ENCODE measurements around the gene DCUN1D4.
"Not testable (repeated sequence)": the region's sequence is repeated elsewhere in the genome, so short reads cannot be mapped to it uniquely, and the experiment has no call there.

The DCUN1D4 gene

DNA sequence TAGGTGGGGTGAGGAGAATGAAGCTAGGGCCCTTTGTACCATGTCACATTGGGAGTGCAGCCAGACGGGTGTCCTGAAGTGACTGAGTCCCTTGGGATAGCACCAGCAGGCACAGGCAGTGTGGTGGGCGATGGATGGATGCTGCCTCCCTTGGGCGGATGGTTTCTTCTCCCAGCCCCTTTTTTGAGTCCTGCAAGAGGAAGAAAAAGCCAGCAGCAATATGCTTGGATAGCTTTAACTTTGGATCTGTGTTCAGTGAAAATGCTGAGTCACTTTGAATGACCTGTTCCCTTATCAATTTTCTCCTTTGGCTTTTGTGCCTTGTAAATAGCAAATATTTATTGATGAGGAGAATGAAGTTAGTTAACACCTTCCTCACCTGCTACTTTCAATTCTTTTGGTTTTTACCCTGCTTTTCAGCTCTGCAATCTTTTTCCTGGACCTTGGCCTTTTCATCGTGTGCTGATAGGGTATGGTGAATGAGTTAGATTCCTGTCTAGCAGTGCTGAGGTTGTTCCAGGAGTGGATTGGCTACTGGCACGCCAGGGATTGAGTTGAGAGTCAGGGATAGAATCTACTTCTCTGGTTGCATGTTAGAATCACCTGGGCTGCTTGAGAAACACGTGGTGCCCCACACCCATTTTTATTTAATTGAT, 10.2 kb downstream of the DCUN1D4 start:
- no peak for DNase-seq (ENCODE audit: low read depth in 3 of 3)

DNA sequence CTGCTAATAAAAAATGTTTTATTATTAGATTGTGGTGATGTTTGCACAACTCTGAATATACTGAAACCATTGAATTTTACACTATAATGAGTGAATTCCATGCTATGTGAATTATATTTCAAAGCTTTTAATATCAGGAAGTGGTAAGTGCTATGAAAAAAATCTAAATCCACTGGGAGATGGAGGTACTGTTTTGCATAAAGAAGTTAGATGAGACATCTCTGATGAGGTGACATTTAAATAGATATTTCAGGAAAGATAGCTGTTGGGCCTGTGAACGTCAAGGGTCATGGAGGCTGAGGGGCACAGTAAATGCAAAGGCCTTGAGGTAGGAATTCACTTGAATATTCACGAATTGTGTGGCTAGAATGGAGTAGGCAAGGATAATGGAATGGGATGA, 12.3 kb downstream of the DCUN1D4 start:
- no peak for DNase-seq (ENCODE audit: low read depth in 3 of 3)

DNA sequence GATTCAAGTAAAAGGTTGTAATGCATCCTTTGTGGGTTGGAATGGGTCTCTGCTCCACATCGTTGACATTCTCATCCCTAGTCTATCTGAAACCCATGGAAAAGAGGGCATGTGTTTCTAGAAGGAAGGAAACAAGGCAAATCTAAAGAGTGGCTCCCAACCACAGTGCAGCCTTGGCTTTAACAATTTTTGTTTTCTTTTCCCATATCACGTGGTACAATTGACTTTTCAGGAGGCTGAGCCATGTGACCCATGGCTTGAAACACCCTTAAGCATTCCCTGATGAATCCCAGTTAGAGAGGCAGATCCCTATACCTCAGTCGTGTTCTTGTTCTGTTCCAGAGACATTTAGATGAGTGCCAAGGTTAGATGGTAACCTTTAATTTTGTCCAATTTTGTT, 12.8 kb downstream of the DCUN1D4 start:
- DNase-seq (ENCODE audit: low read depth in 3 of 3) = no peak

DNA sequence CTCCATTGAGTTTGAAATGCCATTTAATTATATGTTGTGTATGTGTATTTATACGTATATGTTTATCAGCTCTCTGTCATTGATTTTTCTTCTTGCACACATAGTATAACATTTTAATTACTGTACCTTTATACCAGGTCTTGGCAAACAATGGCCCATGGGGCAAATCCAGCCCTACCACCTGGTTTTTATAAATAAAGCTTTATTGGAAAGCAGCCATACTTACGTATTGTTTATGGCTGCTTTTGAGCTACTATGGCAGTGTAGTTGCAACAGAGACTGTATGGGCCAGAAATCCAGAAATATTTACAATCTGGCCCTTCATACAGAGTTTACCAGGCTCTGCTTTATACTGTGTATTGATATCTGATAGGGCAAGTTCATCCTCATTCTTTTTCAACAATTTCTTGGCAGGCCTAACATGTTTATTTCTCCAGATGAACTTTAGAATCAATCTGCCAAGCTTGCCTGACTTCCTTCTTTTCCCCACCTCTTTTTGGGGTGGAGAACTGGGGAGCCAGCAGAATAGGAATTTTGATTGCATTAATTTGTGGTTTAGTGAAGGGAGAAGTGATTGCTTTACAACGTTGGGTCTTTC, 15.8 kb downstream of the DCUN1D4 start:
- no peak for DNase-seq (ENCODE audit: low read depth in 3 of 3)

DNA sequence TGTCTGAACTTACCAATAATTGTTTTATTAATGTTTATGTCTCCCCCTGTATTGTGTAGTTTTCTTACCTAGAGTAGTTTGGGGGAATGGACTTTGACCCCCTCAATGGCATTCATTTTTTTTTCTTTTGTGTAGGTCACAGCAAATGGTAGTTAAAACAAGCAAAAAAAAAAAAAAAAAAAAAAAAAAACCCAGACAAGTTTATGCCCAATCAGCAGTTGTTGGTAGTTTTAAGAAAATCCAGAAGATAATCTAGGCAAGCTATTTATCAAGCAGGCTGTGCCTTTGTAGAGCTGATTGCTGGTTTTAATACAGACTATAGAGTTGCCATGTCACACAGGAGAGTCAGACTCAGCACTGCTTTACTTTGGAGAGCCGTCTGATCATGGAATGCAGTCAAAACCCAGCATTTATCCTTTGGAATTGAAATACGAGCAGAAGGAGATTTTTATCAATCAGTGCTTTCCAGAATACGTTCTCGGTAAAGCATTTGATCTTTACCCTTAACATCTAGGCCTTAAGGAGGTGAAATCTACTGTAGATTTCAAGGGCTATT, 16.6 kb downstream of the DCUN1D4 start:
- no peak for DNase-seq (ENCODE audit: low read depth in 3 of 3)

DNA sequence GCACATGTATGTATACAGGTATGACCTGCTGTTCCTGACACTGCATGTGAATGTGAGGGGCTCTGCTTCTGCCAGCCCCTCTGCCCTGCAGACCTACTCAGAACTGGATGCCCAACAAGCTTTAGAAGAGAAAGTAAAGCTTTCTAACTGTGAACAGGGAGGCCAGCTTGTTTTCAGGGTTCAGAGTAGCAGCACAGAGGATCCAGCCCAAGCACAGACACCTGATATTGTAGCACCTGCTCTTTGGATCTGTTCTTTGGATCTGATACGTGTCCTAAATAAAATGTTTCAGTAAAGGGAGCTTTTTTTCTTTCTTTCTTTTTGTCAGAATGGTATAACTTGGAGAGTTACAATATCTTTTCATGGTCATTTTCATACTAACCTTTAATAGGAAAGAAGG, 19.2 kb downstream of the DCUN1D4 start:
- no peak for DNase-seq (ENCODE audit: low read depth in 3 of 3)

DNA sequence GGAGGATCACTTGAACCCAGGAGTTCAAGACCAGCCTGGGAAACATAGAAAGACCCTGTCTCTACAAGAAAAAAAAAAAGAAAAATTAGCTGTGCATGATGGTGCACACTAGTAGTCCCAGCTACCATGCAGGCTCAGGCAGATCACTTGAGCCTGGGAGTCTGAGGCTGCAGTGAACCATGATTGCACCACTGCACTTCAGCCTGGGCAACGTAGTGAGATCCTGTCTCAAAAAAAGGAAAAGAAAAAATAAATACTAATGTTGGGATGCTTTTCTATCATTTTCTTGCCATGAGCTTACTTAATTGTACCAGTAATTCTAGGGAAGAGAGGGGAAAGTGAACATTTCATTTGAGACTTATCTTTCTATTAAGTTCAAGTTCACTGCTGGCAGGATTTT, 19.8 kb downstream of the DCUN1D4 start:
- DNase-seq (ENCODE audit: low read depth in 3 of 3) = no peak

DNA sequence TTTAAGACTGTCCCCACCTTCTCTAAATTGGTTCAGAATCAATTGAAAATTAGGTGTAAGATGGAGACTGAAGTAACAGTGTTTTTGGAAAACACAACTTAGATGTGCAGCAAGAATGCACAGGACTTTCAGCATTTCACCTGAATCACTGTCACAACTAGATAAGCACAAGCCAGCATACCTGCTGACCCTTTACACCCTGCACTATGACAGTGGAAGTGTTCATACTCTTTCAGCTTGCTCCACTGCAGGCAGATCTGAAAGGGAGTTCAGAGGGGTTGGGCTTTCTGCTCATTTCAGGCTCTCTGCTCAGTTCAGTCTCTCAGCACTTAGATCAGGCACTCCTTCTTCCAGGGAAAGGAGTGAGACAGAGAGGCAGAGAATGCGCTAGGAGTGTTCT, 22.8 kb downstream of the DCUN1D4 start:
- no peak for DNase-seq (ENCODE audit: low read depth in 3 of 3)

DNA sequence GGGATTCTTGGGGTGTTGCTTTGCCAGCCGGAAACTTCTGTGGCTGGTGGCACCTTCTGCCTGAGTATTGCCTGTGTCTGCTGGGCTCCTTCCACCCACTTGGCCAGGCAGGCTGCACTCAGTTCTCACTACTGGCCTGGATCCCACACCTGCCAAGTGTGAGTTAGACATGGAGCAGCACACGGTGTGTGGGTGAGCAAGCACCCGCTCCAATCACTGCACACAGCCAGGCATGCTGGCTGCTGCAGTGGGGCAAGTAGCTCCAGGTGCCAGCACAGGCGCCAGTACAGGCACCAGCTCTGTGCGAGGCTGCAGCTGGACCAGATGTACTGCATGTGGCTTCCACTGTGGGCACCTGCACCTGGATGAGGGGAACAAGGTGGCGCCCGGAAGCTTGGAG, 23.9 kb downstream of the DCUN1D4 start:
- DNase-seq (ENCODE audit: low read depth in 3 of 3) = no peak

DNA sequence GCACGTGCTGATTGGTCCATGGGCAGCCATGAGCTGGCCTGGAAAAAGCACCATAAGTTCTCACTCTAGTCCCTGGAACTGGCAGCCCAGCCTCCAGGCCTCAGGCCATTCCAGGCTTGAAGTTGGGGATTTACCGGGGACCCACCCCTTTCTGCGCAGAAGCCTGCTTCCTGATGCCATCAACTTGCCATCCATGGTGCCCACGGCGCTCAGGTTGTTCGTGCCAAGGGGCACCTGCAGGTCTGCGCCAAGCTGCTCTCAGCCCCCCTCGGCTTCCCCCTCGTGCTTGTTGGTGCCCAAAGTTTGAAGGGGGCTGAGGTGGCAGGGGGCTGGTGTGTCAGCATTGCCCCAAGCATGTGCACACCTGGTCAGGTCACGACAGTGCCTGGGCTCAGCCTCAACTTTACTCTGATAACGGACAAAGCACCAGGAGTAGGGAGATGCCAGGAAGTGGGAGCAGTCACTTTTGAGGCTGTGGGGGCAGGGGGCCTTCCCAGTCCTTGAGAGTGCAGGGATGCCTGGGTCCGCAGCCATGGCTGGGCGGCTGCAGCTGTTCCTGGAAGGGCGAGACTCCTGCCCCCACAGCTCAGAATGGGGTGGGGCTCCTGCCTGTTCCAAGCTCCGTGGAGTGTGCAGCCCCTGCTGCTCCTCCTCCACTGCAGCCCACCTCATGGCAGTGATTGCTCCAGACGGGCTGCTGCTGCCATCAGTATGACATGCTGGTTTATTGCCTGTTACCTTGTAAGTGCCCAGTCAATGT, 24.9 kb downstream of the DCUN1D4 start:
- no peak for DNase-seq (ENCODE audit: low read depth in 3 of 3)

DNA sequence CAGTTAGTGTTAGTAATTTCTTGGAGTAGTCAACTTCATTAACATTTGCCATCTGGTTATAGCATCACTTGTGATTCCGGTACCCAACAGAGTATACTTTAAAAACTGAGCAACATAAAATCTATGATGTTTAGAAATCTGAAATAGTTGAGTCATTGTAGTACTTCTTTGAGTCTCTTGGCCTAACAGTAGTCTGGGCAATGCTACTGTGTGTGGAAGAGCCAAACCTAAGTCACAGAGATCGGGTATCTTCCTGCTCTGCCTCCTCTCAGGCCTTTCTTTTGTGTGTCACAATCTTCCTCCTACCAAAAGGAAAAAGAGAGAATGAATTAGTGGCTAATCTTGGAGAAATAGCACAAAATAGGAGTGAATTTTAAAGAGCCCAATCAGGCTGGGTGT, 25.5 kb downstream of the DCUN1D4 start:
- no peak for DNase-seq (ENCODE audit: low read depth in 3 of 3)

DNA sequence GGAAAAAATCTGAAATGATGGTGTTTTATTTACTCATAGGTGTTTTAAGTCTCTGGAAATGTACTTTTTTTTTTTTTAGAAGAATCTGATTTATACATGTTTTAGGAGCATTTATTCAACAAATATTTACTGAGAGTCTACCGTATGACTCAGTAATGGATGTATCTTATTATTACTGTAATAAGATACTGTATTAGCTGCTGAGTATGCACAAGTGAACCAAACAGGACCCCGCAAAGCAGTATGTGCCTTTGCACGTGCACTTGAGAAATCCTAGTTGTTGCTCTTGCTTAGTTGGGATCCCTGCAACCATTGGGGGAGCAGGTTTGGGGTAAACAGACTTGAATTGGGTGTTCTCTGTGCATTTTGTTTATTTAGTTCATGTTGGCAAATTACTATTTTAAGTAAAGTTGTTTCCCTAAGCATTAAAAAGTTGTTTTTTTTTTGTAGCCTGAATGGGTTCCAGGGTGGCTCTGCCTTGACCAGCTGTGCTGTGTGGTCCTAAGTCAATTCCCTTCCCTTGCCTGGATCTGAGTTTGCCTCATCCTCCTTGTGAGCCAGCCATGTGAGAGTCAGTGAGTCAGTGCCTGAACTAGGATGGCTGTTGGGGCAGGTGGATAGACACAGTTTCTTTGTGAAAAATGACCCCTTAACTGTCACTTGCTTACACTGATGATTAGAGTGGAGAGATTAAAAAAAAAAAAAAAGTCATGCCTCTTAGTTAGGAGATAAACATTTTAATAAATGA, 27.7 kb downstream of the DCUN1D4 start:
- no peak for DNase-seq (ENCODE audit: low read depth in 3 of 3)

DNA sequence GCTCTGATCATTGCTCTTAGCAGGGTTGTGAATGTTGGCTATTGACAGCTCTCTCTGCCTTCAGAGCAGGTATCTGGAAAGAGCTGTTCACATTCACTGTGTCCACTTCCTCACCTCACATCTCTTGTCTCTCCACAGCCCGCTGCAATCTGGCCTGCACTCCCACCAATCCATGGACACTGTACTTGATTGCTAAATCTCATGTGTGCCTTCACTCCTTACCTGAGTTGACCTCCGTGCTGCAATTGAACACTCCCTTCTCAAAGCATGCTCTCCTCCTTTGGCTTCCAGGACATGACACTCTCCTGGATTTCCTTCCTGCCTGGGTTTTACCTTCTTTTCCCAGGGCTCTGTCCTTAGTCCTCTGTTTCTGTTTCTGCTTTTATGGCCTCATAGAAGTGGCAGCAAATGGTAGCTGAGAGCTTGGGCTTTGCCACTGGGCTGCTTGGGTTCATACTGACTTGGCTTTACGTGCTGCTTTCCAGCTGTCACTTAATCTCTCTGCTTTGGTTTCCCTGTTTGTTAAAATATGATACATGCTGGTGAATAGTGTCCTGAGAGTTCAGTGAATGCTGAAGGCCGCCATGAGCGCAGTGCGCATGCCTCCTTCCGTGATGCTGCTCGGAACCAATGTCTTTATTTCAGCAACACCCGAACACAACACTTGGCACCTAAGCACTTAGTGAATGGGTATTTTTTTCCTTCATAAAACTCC, 29.5 kb downstream of the DCUN1D4 start:
- no peak for DNase-seq (ENCODE audit: low read depth in 3 of 3)

DNA sequence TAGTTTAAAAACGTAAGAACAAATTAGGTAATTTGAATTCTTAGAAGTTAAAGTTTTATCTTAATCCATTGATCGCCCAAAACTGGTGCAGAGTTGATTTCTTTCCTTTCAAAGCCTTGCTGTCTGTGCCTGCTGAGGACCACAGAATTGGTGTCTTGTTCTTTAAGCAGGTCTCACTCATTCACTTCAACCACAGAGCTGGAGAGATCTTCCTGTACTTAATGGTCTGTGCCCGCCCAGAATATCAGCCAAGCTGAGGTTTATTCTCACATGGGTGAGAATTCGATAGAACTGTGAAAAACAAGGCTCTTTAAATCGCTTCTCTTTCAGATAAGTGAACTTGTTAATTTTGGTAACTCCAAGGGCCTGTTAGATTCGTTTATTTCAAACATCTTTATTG, 31.6 kb downstream of the DCUN1D4 start:
- DNase-seq (ENCODE audit: low read depth in 3 of 3) = no peak

DNA sequence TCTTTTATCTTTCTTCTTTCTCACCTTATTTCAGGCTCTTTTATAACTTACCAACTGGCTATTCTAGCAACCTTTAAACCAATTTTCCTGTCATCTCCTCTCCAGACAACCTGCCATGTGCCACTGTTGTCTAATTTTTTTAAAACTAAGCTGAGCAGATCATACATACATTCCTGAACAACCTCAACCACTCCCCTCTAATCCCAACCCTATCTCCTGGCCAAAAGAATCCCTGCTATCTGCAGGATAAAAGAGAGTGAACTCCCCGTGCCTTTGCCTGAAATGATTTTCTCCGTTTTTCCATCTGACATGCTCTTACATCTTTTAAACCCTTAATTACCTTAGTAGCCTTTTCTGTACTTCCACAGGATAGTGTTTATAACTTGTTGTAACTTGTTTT, 35.5 kb downstream of the DCUN1D4 start:
- no peak for DNase-seq (ENCODE audit: low read depth in 3 of 3)

DNA sequence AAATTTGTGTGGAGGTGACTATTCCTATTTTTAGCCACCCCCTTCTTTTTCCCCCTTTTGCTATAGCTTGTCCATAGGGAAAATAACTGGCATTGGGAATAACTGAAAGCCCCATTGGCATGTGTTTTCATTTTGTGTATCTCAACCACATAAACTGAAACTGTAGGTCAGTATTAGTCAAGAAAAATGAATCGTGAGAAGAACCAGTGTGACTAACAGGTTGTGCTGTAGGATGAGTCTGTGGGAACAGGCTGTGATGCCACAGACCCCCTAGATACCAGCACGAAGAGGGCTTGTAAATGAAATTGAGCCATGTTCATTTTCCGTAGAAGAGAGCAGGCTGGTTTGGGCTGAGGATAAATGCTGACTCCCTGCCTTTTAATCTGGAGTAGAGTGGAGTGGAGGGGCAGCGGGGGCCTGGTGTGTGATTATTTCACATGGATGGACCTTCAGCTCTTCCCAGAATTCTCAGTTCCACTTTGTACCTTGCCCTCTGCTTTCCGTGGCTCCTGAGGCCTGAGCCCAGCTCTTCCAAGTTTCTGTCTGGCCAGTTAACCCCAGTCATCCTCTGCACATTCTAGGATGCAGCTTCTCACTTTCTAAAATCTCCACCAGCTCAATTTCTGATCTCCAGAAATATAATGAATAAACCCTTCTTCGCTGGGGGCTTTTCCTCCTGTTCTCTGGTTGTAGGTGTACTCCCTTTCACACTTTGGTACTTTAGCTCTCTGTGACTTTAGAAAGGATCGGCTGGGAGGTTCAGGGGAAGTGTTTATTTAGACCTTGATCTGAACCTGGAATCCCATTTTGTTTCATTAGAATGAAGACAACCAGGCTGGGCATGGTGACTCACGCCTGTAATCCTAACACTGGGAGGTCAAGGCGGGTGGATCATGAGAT, 37.3 kb downstream of the DCUN1D4 start:
- DNase-seq (ENCODE audit: low read depth in 3 of 3) = no peak

DNA sequence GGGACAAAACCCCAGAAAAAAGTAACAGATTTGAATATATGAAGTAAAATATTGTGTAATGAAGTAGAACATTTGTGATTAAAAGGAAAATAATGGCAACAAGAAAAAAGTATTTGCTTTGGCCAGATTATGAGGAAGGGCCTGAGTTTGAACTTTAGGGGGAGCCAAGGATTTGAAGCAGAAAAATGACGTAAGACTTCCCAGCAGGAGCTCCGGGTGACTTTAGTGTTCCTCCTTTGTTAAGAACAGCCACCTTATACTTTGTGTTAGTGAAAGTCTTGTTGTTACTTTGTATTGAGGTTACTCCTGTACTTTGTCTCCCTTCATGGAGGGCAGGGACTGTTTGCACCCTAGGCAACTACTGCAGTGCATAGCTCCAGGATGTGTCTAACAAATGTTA, 41.1 kb downstream of the DCUN1D4 start:
- DNase-seq (ENCODE audit: low read depth in 3 of 3) = no peak

DNA sequence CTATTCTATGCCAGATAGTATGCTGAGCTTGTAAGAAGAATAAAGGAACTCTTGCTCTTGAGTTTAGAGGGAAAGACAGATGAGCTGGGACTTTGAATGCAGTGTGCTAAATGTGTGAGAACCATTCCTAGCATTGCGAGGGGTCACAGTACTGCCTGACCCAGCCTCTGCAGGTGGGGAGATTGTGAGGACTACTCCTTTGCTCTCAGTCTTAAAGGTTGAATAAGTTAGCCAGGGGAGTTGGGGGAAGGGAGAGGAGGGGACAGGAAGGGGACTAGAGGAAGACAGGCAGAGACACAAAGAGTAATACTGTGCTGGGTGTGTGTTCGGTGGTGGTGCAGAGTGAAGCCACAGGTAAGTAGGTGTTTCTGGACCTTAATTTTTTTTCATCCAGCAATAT, 41.7 kb downstream of the DCUN1D4 start:
- no peak for DNase-seq (ENCODE audit: low read depth in 3 of 3)

DNA sequence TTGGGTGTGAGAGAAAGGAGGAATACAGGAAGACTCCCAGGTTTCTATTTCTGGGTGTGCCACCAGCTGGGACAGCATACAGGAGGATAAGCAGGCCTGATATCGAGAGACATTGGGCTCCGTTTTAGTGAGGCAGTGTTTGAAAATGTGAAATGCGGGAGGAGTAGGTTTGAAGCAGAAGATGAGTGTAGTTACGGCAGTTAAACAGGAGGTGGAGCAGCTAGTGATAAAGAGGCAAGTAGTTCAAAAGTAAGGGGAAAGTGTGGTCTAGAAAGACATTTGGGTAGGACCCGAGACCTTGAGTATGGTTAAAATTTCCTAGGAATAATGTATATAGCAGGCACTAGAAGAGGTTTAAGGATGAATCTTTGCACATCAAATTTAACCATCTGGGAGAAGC, 42.4 kb downstream of the DCUN1D4 start:
- no peak for DNase-seq (ENCODE audit: low read depth in 3 of 3)

DNA sequence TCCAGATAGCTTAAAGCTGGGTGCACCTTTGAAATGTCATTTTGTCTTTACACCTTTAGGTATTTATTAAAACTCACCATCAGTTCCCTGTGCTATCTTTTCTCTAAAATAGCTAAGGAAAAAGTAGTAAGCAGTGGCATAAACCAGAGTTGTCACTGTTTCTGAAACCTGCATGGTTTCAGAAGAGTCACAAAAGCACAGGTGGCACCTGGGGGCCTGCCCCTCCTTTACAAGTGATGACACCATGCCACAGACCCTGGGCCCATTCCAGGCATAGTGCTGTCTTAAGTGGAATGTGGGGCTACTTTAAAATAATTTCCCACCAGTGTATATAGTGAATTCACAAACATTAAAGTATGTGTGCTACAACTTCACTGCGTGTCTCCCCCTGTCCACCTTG, 47.8 kb downstream of the DCUN1D4 start:
- DNase-seq (ENCODE audit: low read depth in 3 of 3) = no peak

DNA sequence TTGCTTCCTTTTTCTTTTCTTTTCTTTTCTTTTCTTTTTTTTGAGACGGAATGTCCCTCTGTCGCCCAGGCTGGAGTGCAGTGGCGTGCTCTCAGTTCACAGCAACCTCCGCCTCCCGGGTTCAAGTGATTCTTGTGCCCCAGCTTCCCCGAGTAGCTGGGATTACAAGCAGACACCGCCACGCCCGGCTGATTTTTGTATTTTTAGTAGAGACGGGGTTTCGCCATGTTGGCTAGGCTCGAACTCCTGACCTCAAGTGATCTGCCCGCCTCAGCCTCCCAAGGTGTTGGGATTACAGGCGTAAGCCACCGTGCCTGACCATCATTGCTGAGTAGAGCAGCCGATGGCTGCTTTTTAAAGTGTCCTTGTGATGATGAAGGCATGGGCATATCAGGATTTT, 50.4 kb downstream of the DCUN1D4 start:
- not testable (repeated sequence) for DNase-seq (ENCODE audit: low read depth in 3 of 3)
